AG10803 (cell line): ENCODE results near the gene PCDH9.

Experiments used
- DNase-seq: peaks from one replicate; pipeline ENCODE4 v3.0.0; 2010; ENCODE audit warnings: low read depth
- H3K4me3 ChIP-seq: 2 replicates; pipeline ENCODE4 v1.5.1; 2011; ENCODE audit warnings: mild to moderate bottlenecking, low read length, control low read depth
- TF ChIP-seq, protein P1 (sequence below): conservative IDR thresholded peaks from 2 replicates; pipeline ENCODE4 v1.5.1; 2011; ENCODE audit warnings: mild to moderate bottlenecking, low read length, control low read depth, inconsistent platforms

PCDH9 gene

DNA sequence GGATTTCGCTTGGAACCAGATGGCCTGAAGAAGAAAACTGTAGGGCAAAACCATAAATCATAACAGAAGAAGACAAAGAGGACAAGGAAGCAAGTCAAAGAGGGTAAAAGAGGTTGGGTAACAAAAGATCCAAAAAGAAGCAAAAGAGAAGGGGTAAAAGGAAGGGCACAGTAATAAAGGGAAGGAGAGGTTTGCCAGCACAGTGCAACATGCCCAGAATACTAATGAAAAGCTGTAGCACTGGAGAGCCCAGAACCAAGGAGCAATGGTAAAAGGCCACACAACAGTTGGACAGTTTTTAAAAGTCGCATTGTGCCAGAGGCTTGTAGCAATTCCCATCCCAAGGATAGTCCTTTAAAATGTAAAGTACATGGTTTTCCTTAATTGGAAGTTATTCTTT, 506.6 kb downstream of the PCDH9 start:
- TF ChIP-seq, protein P1, sequence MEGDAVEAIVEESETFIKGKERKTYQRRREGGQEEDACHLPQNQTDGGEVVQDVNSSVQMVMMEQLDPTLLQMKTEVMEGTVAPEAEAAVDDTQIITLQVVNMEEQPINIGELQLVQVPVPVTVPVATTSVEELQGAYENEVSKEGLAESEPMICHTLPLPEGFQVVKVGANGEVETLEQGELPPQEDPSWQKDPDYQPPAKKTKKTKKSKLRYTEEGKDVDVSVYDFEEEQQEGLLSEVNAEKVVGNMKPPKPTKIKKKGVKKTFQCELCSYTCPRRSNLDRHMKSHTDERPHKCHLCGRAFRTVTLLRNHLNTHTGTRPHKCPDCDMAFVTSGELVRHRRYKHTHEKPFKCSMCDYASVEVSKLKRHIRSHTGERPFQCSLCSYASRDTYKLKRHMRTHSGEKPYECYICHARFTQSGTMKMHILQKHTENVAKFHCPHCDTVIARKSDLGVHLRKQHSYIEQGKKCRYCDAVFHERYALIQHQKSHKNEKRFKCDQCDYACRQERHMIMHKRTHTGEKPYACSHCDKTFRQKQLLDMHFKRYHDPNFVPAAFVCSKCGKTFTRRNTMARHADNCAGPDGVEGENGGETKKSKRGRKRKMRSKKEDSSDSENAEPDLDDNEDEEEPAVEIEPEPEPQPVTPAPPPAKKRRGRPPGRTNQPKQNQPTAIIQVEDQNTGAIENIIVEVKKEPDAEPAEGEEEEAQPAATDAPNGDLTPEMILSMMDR, result no peak
- no peak overlapping the region for H3K4me3 ChIP-seq
- no peak for DNase-seq

DNA sequence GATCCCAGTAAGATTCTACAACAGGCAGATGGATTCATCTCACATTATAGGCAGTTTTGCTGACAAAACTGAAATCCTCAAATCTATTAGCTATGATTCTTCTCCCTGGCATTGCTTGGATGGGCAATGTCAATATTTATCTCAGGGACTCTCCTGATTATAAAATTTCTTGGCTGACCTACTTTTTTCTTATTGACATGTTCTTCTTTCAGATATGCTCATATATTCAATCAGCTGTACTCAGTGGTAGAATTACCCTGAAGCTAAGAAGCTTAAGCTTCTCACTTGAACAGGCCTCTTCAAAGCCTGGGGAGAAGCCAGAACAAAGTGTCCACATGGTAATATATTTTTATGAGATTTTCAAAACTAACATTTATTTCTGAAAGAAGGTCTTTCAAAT, 513.6 kb downstream of the PCDH9 start:
- DNase-seq, result no peak
- no peak overlapping the region for H3K4me3 ChIP-seq
- TF ChIP-seq, protein P1, result no peak

DNA sequence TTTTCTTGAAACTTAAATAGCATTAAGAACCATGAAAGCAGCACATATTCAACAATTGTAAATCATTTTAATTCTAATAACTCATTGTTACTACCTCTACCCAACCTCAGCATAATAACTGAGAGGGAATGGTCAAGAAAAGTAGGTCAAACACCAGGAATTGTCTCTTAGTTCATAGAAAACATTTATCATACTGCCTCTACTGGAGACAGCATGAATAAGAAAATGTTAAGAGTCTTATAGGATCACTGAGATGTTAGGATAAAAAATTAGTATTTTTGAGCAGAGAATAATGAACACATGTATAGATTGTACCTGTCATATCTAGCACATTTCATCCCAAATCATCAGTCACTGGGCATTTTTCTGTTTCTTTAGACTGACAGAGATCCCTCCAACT, 515.3 kb downstream of the PCDH9 start:
- no peak overlapping the region for H3K4me3 ChIP-seq
- TF ChIP-seq, protein P1, result no peak; the same call in 1 of the 2 replicates
- no peak for DNase-seq

DNA sequence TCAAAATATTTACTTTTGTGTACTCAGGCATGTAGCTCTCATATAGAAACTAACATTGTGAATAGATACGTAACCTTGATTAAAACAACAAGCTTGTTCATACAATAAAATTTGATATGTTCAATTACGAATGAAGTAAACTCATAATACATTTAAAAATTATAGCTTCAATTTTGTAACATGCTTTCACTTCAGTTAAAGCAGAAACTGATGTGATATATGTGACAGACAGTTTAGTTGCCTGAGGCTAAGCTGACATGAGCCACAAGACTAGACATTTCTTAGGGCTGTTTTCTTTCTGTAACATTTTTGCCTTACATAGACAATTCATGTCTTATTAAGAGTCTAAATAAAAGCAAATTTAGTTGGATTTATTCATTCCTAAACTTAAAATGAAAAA, 526.0 kb downstream of the PCDH9 start:
- H3K4me3 ChIP-seq, result no peak overlapping the region
- TF ChIP-seq, protein P1, result no peak
- no peak for DNase-seq

DNA sequence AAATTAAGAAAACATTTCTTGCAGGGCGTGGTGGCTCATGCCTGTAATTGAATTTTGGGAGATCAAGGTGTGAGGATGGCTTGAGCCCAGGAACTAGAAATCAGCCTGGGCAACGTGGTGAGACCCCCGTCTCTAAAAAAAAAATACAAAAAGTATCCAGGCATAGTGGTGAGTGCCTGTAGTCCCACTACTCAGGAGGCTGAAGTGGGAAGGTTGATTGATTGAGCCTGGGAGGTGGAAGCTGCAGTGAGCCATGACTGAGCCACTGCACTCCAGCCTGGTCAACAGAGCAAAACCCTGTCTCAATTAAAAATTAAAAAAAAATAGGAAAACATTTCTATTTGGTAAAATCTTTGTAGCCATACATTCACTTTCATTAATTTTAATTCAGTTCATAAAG, 526.5 kb downstream of the PCDH9 start:
- TF ChIP-seq, protein P1, result no peak

DNA sequence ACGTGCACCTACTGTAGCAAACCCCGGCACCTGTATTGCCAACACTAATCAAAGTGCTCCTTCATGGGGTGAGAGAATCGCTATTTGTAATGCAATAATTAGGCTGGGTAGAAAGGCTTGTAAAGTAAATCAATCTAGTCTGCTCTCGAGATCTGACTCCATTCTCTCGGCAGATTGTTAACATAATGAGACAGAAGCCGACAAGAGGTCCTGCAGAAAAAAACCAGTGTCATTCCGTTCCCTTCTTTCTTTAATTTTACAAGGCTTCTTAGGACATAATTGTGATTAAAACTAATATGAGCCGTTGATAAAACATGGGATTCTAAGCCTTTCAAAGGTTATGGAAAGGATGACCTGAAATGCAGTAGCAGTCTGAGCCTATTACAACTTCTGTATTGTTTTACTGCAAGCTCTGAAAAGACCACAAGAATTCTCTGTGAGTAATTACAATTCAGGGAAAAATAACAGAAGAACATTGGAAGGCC, 530.0 kb downstream of the PCDH9 start:
- DNase-seq, result no peak
- TF ChIP-seq, protein P1, result no peak
- H3K4me3 ChIP-seq, result no peak overlapping the region

More for the DNA sequence above, 526.5 kb downstream of the PCDH9 start:
- DNase-seq, result no peak
- H3K4me3 ChIP-seq, result no peak overlapping the region

DNA sequence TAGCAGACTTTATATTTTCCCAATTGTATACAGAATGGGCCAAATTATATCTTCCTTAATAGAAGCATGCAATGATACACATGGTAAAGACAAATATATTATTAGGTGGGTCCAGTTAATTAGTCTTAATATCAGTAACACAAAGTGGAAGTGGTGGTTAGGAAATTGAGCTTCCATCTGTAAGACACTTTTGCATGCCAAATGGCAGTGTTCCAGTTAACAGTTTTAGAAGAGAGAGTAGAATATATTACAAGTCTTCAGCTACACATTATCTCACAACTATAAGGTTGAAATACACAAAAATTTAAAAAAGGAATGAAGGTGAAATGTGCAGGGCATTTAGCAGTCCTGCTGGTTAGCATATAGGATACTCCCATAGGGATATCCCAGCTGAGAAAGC, 536.5 kb downstream of the PCDH9 start:
- TF ChIP-seq, protein P1, result no peak
- no peak overlapping the region for H3K4me3 ChIP-seq
- DNase-seq, result no peak
